ENCODE data around the gene ADI1. TPM values are rescaled to one million over a fixed set of nuclear protein-coding genes. Genes with fewer than 3 reads are reported as not detected.

Gene ADI1
- total and polyA plus RNA-seq, 5 donors = 124 to 195 (median 157) TPM

GRCh38 chr2:3466482-3466863 lies 52.9 kb downstream of the ADI1 start:
- Histone ChIP-seq H3K9me3 (ENCODE audit: control insufficient read depth, low read length) (no peaks in the 10 kb centered on the region), H3K4me1 (ENCODE audit: control insufficient read depth, insufficient read depth, low read length) (peaks cover 12% of the 10 kb centered on the region), H3K4me3 (ENCODE audit: low read length) (no peak overlapping the region), H3K27ac (ENCODE audit: low read length) (peak overlapping the region; percentile 87), H3K27me3 (ENCODE audit: control insufficient read depth, insufficient read depth) (no peaks in the 10 kb centered on the region)
- ATAC-seq = no peak
- intact Hi-C loops (cut with DNase I) = no loop called here
- peak in 2 of 3 donors; percentile 41 to 49 for DNase-seq
- WGBS = 86% methylated on average over 9 of the region's 9 CpGs

GRCh38 chr2:3465844-3466481 lies 53.4 kb downstream of the ADI1 start:
- peak in 1 of 3 donors; percentile 51 for DNase-seq
- Histone ChIP-seq H3K4me1 (ENCODE audit: control insufficient read depth, insufficient read depth, low read length) (peaks cover 10% of the 10 kb centered on the region), H3K27ac (ENCODE audit: low read length) (peak overlapping the region; percentile 87), H3K9me3 (ENCODE audit: control insufficient read depth, low read length) (no peaks in the 10 kb centered on the region), H3K4me3 (ENCODE audit: low read length) (no peak overlapping the region), H3K27me3 (ENCODE audit: control insufficient read depth, insufficient read depth) (no peaks in the 10 kb centered on the region)
- peak in 1 of 2 donors; percentile 15 for ATAC-seq
- WGBS = 68% methylated on average over 13 of the region's 13 CpGs
- intact Hi-C loops (cut with DNase I) = no loop called here

GRCh38 chr2:3465328-3465727 lies 54.0 kb downstream of the ADI1 start:
- 89% methylated on average over 28 of the region's 28 CpGs for WGBS
- H3K27ac ChIP-seq (ENCODE audit: low read length) = peak overlapping the region; percentile 83
- intact Hi-C loops (cut with DNase I) = no loop called here
- no peaks in the 10 kb centered on the region for H3K9me3 ChIP-seq (ENCODE audit: control insufficient read depth, low read length)
- ATAC-seq = no peak
- H3K4me1 ChIP-seq (ENCODE audit: control insufficient read depth, insufficient read depth, low read length) = peaks cover 10% of the 10 kb centered on the region
- peak in 1 of 3 donors; percentile 39 for DNase-seq
- H3K4me3 ChIP-seq (ENCODE audit: low read length) = no peak overlapping the region
- no peaks in the 10 kb centered on the region for H3K27me3 ChIP-seq (ENCODE audit: control insufficient read depth, insufficient read depth)

GRCh38 chr2:3464401-3465005 lies 54.8 kb downstream of the ADI1 start:
- Histone ChIP-seq H3K4me1 (ENCODE audit: control insufficient read depth, insufficient read depth, low read length) (peaks cover 2% of the 10 kb centered on the region), H3K27ac (ENCODE audit: low read length) (no peak overlapping the region)

GRCh38 chr2:3463944-3464343 lies 55.4 kb downstream of the ADI1 start:
- H3K4me1 ChIP-seq (ENCODE audit: control insufficient read depth, insufficient read depth, low read length) = peaks cover 2% of the 10 kb centered on the region
- no peak overlapping the region for H3K4me3 ChIP-seq (ENCODE audit: low read length)
- intact Hi-C loops (cut with DNase I) = loop anchor here in 1 of 4 donors (5.0 kb wide), 1 partner anchor 37 kb away; no protein-coding TSS in a partner anchor
- no peaks in the 10 kb centered on the region for H3K9me3 ChIP-seq (ENCODE audit: control insufficient read depth, low read length)
- no peak for ATAC-seq
- H3K27ac ChIP-seq (ENCODE audit: low read length) = no peak overlapping the region
- WGBS = 96% methylated on average over 13 of the region's 13 CpGs
- no peak for DNase-seq
- H3K27me3 ChIP-seq (ENCODE audit: control insufficient read depth, insufficient read depth) = no peaks in the 10 kb centered on the region

More at GRCh38 chr2:3464401-3465005, 54.8 kb downstream of the ADI1 start:
- no peaks in the 10 kb centered on the region for H3K27me3 ChIP-seq (ENCODE audit: control insufficient read depth, insufficient read depth)
- no peak overlapping the region for H3K4me3 ChIP-seq (ENCODE audit: low read length)
- ATAC-seq = no peak
- WGBS = 95% methylated on average over 21 of the region's 21 CpGs
- intact Hi-C loops (cut with DNase I) = loop anchor here in 1 of 4 donors (5.0 kb wide), 1 partner anchor 37 kb away; no protein-coding TSS in a partner anchor
- peak in 1 of 3 donors; percentile 39 for DNase-seq
- H3K9me3 ChIP-seq (ENCODE audit: control insufficient read depth, low read length) = no peaks in the 10 kb centered on the region

GRCh38 chr2:3463186-3463835 lies 56.0 kb downstream of the ADI1 start:
- intact Hi-C loops (cut with DNase I) = loop anchor here in 1 of 4 donors (5.0 kb wide), 1 partner anchor 36 kb away; no protein-coding TSS in a partner anchor
- Histone ChIP-seq H3K27me3 (ENCODE audit: control insufficient read depth, insufficient read depth) (no peaks in the 10 kb centered on the region), H3K4me3 (ENCODE audit: low read length) (no peak overlapping the region), H3K9me3 (ENCODE audit: control insufficient read depth, low read length) (no peaks in the 10 kb centered on the region), H3K27ac (ENCODE audit: low read length) (no peak overlapping the region), H3K4me1 (ENCODE audit: control insufficient read depth, insufficient read depth, low read length) (peaks cover 3% of the 10 kb centered on the region)
- no peak for ATAC-seq
- 85% methylated on average over 25 of the region's 25 CpGs for WGBS
- peak in 1 of 3 donors; percentile 46 for DNase-seq

GRCh38 chr2:3462493-3463104 lies 56.7 kb downstream of the ADI1 start:
- no peaks in the 10 kb centered on the region for H3K9me3 ChIP-seq (ENCODE audit: control insufficient read depth, low read length)
- no peaks in the 10 kb centered on the region for H3K27me3 ChIP-seq (ENCODE audit: control insufficient read depth, insufficient read depth)
- no peak overlapping the region for H3K27ac ChIP-seq (ENCODE audit: low read length)
- 76% methylated on average over 10 of the region's 10 CpGs for WGBS
- DNase-seq (peak in 2 of 3 donors; percentile 47 to 54), ATAC-seq (no peak)
- peaks cover 3% of the 10 kb centered on the region for H3K4me1 ChIP-seq (ENCODE audit: control insufficient read depth, insufficient read depth, low read length)
- intact Hi-C loops (cut with DNase I) = loop anchor here in 1 of 4 donors (5.0 kb wide), 1 partner anchor 35 kb away; no protein-coding TSS in a partner anchor
- no peak overlapping the region for H3K4me3 ChIP-seq (ENCODE audit: low read length)

- 61% methylated on average over 12 of the region's 12 CpGs for WGBS
- peaks cover 3% of the 10 kb centered on the region for H3K4me1 ChIP-seq (ENCODE audit: control insufficient read depth, insufficient read depth, low read length)
- H3K27ac ChIP-seq (ENCODE audit: low read length) = no peak overlapping the region
- ATAC-seq (no peak), DNase-seq (peak in 2 of 3 donors; percentile 51 to 61)
- H3K4me3 ChIP-seq (ENCODE audit: low read length) = no peak overlapping the region
- intact Hi-C loops (cut with DNase I) = loop anchor here in 1 of 4 donors (5.0 kb wide), 1 partner anchor 35 kb away; no protein-coding TSS in a partner anchor
- no peaks in the 10 kb centered on the region for H3K9me3 ChIP-seq (ENCODE audit: control insufficient read depth, low read length)
- H3K27me3 ChIP-seq (ENCODE audit: control insufficient read depth, insufficient read depth) = no peaks in the 10 kb centered on the region
These were observed 57.4 kb downstream of the ADI1 start for GRCh38 chr2:3461801-3462492.

GRCh38 chr2:3460831-3461800 lies 58.2 kb downstream of the ADI1 start:
- Histone ChIP-seq H3K4me1 (ENCODE audit: control insufficient read depth, insufficient read depth, low read length) (peaks cover 3% of the 10 kb centered on the region), H3K27me3 (ENCODE audit: control insufficient read depth, insufficient read depth) (no peaks in the 10 kb centered on the region), H3K27ac (ENCODE audit: low read length) (peak overlapping the region; percentile 69), H3K9me3 (ENCODE audit: control insufficient read depth, low read length) (no peaks in the 10 kb centered on the region), H3K4me3 (ENCODE audit: low read length) (no peak overlapping the region)
- DNase-seq = peak in 1 of 3 donors; percentile 66
- ATAC-seq = peak in 1 of 2 donors; percentile 42
- intact Hi-C loops (cut with DNase I) = loop anchor here in 1 of 4 donors (5.0 kb wide), 1 partner anchor 34 kb away; no protein-coding TSS in a partner anchor
- 79% methylated on average over 38 of the region's 38 CpGs for WGBS
